Fibroblast of lung (primary cell): ENCODE measurements around the gene SLC13A2. TPM values are rescaled to one million over a fixed set of nuclear protein-coding genes. Genes with fewer than 3 reads are reported as not detected.

Experiments used
- DNase-seq, 2 donors: peaks; one replicate each; pipeline versions ENCODE4 v3.0.0 to v3.0.0-alpha.2; 2010; ENCODE audit warnings: low read depth in 2 of 2
- H2AFZ ChIP-seq: 2 replicates; pipeline ENCODE4 v1.5.1; 2012; ENCODE audit warnings: low read length, control low read depth, inconsistent platforms
- H3K27ac ChIP-seq: 2 replicates; pipeline ENCODE4 v1.5.1; 2011; ENCODE audit warnings: low read length, control low read depth; ENCODE audit not compliant: insufficient read depth
- H3K27me3 ChIP-seq: 2 replicates; pipeline ENCODE4 v1.5.1; 2011; ENCODE audit warnings: mild to moderate bottlenecking, low read length; ENCODE audit not compliant: control insufficient read depth, insufficient read depth
- H3K36me3 ChIP-seq: 2 replicates; pipeline ENCODE4 v1.5.1; 2011; ENCODE audit warnings: low read length; ENCODE audit not compliant: control insufficient read depth, insufficient read depth
- H3K4me1 ChIP-seq: 2 replicates; pipeline ENCODE4 v1.5.1; 2011; ENCODE audit warnings: low read length; ENCODE audit not compliant: control insufficient read depth, insufficient read depth; ENCODE audit errors: extremely low read depth
- H3K4me2 ChIP-seq: 2 replicates; pipeline ENCODE4 v1.5.1; 2011; ENCODE audit warnings: low read length, control low read depth; ENCODE audit not compliant: insufficient read depth; ENCODE audit errors: extremely low read depth
- H3K4me3 ChIP-seq, 4 experiments: fragments of 200-600 bp in 1 of 4; sonication (generic) in 1 of 4; replicated peaks in 1 of 4; 2 replicates each; pipeline ENCODE4 v1.5.1; 2011 to 2016; ENCODE audit warnings: low read length in 4 of 4, low read depth in 3 of 4, mild to moderate bottlenecking in 3 of 4, control low read depth in 2 of 4, inconsistent platforms in 1 of 4, mixed read lengths in 1 of 4; ENCODE audit not compliant: insufficient read depth in 1 of 4; ENCODE audit errors: control extremely low read depth in 1 of 4
- H3K79me2 ChIP-seq: 2 replicates; pipeline ENCODE4 v1.5.1; 2012; ENCODE audit warnings: mild to moderate bottlenecking, low read length, inconsistent platforms; ENCODE audit not compliant: control insufficient read depth, insufficient read depth
- H3K9ac ChIP-seq: 2 replicates; pipeline ENCODE4 v1.5.1; 2011; ENCODE audit warnings: mild to moderate bottlenecking, low read length, control low read depth; ENCODE audit not compliant: insufficient read depth
- H3K9me3 ChIP-seq: 2 replicates; pipeline ENCODE4 v1.5.1; 2012; ENCODE audit warnings: low read depth, low read length; ENCODE audit not compliant: control insufficient read depth, insufficient read depth
- H4K20me1 ChIP-seq: 2 replicates; pipeline ENCODE4 v1.5.1; 2011; ENCODE audit warnings: low read length; ENCODE audit not compliant: control insufficient read depth, insufficient read depth; ENCODE audit errors: extremely low read depth
- CTCF ChIP-seq, 2 donors: IDR thresholded peaks in 1 of 2; conservative IDR thresholded peaks in 1 of 2; 1 replicate in 1 of 2; 2 replicates in 1 of 2; pipeline ENCODE4 v1.5.1; 2011 to 2012; ENCODE audit warnings: low read length in 2 of 2, control low read depth in 1 of 2, inconsistent platforms in 1 of 2, low read depth in 1 of 2, mild to moderate bottlenecking in 1 of 2
- EZH2 ChIP-seq: IDR thresholded peaks from 2 replicates; pipeline ENCODE4 v1.5.1; 2012; ENCODE audit warnings: low read length, control low read depth, mild to moderate bottlenecking; ENCODE audit errors: missing control alignments
- polyA plus RNA-seq, 2 donors: library from polyadenylated mRNA; depleted of rRNA in 1 of 2; stranded (reverse) in 1 of 2; unstranded in 1 of 2; fragments of >200 nt; gene quantifications; 2 replicates each; pipeline ENCODE4 v1.2.1, GENCODE V29; 2011 to 2012; ENCODE audit warnings: missing spikeins in 1 of 2
- total RNA-seq: library from RNA; depleted of rRNA; stranded (reverse); fragments of >200 nt; gene quantifications from 2 replicates; pipeline ENCODE4 v1.2.1, GENCODE V29; 2014

The SLC13A2 gene
- total and polyA plus RNA-seq, 2 donors (not counting 1 experiment from before 2014, with no cell fraction given): not detected

GRCh38 chr17:28529013-28529400 lies 55.6 kb downstream of the SLC13A2 start:
- H3K4me1 ChIP-seq: no peaks in the 10 kb centered on the region
- no peaks in the 10 kb centered on the region for H3K79me2 ChIP-seq
- no peaks in the 10 kb centered on the region for H3K9me3 ChIP-seq
- no peak overlapping the region for H3K27ac ChIP-seq
- no peaks in the 10 kb centered on the region for H4K20me1 ChIP-seq
- H2AFZ ChIP-seq: no peak overlapping the region
- no peak overlapping the region for H3K4me2 ChIP-seq
- no peak overlapping the region for H3K4me3 ChIP-seq
- no peaks in the 10 kb centered on the region for H3K36me3 ChIP-seq
- H3K9ac ChIP-seq: no peak overlapping the region
- no peak for DNase-seq
- TF ChIP-seq EZH2 (no peak), CTCF (conservative IDR thresholded peaks at IDR 0.05 in 1 of 2, IDR thresholded peaks at IDR 0.05 in 1 of 2; ENCODE audit: low read depth in 1 of 2, low read length in 2 of 2) (no peak)
- peaks cover 4% of the 10 kb centered on the region for H3K27me3 ChIP-seq

- TF ChIP-seq EZH2 (no peak), CTCF (conservative IDR thresholded peaks at IDR 0.05 in 1 of 2, IDR thresholded peaks at IDR 0.05 in 1 of 2; ENCODE audit: low read depth in 1 of 2, low read length in 2 of 2) (no peak)
- no peak for DNase-seq
- H3K27ac ChIP-seq: no peak overlapping the region
- H3K79me2 ChIP-seq: no peaks in the 10 kb centered on the region
- no peak overlapping the region for H3K4me3 ChIP-seq
- H2AFZ ChIP-seq: no peak overlapping the region
- H3K9ac ChIP-seq: no peak overlapping the region
- no peaks in the 10 kb centered on the region for H4K20me1 ChIP-seq
- H3K4me2 ChIP-seq: no peak overlapping the region
- no peaks in the 10 kb centered on the region for H3K4me1 ChIP-seq
- H3K36me3 ChIP-seq: no peaks in the 10 kb centered on the region
- H3K9me3 ChIP-seq: no peaks in the 10 kb centered on the region
- peaks cover 4% of the 10 kb centered on the region for H3K27me3 ChIP-seq
Observed at GRCh38 chr17:28530250-28530649, 56.8 kb downstream of the SLC13A2 start.

- H3K27me3 ChIP-seq: peaks cover 6% of the 10 kb centered on the region
- no peaks in the 10 kb centered on the region for H3K79me2 ChIP-seq
- no peak overlapping the region for H2AFZ ChIP-seq
- H3K9ac ChIP-seq: no peak overlapping the region
- no peaks in the 10 kb centered on the region for H3K9me3 ChIP-seq
- TF ChIP-seq EZH2 (no peak), CTCF (conservative IDR thresholded peaks at IDR 0.05 in 1 of 2, IDR thresholded peaks at IDR 0.05 in 1 of 2; ENCODE audit: low read depth in 1 of 2, low read length in 2 of 2) (no peak)
- H3K36me3 ChIP-seq: no peaks in the 10 kb centered on the region
- DNase-seq: no peak
- H3K27ac ChIP-seq: no peak overlapping the region
- no peaks in the 10 kb centered on the region for H4K20me1 ChIP-seq
- H3K4me2 ChIP-seq: no peak overlapping the region
- no peak overlapping the region for H3K4me3 ChIP-seq
- H3K4me1 ChIP-seq: no peaks in the 10 kb centered on the region
Observed at GRCh38 chr17:28530926-28531325, 57.5 kb downstream of the SLC13A2 start.
